SH-SY5Y (cell line): ENCODE data around the gene DACH2.

Experiments
- GATA2 ChIP-seq: IDR thresholded peaks from 2 replicates; pipeline ENCODE4 v1.6.1; 2011; ENCODE audit warnings: mild to moderate bottlenecking, low read depth, low read length
- GATA3 ChIP-seq: IDR thresholded peaks from 2 replicates; pipeline ENCODE4 v1.6.1; 2011; ENCODE audit warnings: low read depth, mild to moderate bottlenecking, low read length, moderate library complexity

DNA sequence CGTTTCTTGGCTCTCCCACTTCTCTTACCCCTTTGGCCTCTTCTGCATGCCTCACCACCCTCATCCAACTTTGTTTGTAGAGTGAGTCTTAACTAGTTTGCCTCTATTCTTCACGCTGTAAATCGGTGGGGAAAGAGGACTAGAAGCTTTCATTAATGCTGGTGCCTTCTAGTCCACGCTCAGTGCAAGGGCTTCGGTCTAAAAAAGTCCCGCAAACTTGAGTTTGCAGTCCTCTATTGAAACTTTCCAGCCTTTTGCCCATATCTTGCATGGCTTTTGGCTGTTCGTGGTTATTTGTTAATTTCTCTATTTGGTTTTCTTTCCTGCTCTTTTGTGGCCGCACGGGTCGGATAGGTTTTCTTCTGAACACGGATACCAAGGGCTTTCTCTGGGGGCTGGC lies 868 bp downstream of the DACH2 start:
- TF ChIP-seq GATA2 (no peak), GATA3 (no peak)
